ENCODE results near the gene CLEC3A. TPM values are rescaled to one million over a fixed set of nuclear protein-coding genes. Genes with fewer than 3 reads are reported as not detected.

The CLEC3A gene
- total and polyA plus RNA-seq, 2 donors (not counting 3 experiments of a cell fraction or from before 2014, with no cell fraction given): not detected

- no peaks in the 10 kb centered on the region for H3K4me1 ChIP-seq (ENCODE audit: control insufficient read depth, extremely low read depth, insufficient read depth, low read length)
- no peaks in the 10 kb centered on the region for H3K36me3 ChIP-seq (ENCODE audit: control insufficient read depth in 2 of 2, extremely low read depth in 1 of 2, insufficient read depth in 2 of 2, low read length in 2 of 2)
- DNase-seq (ENCODE audit: low read depth, low spot score) (no peak), FAIRE-seq (no peak)
- no peak overlapping the region for H3K9ac ChIP-seq (replicated peaks; ENCODE audit: extremely low read depth, insufficient read depth, low read length)
- H3K27ac ChIP-seq (ENCODE audit: insufficient read depth, low read depth, low read length): no peak overlapping the region
- H3K79me2 ChIP-seq (ENCODE audit: control insufficient read depth, insufficient read depth, low read length): no peaks in the 10 kb centered on the region
- H2AFZ ChIP-seq (ENCODE audit: low read depth, low read length): no peak overlapping the region
- BruUV-seq (replicated peaks): no TSS peak
- H3K4me3 ChIP-seq (replicated peaks in 1 of 3; ENCODE audit: insufficient read depth in 1 of 3, low read depth in 1 of 3, low read length in 3 of 3): no peak overlapping the region
- H3K4me2 ChIP-seq (ENCODE audit: insufficient read depth, low read length): no peak overlapping the region
- dilution Hi-C loops (cut with MboI; ENCODE audit: extremely low pct_ligation_motif_present, low sequenced_read_pairs) (no loop called here), intact Hi-C loops (cut with micrococcal nuclease) (no loop called here)
- ChIA-PET CTCF (no interaction called here), POLR2A (no interaction called here)
- H3K9me3 ChIP-seq (replicated peaks; ENCODE audit: control insufficient read depth, insufficient read depth, low read length): no peaks in the 10 kb centered on the region
- H3K27me3 ChIP-seq (ENCODE audit: control insufficient read depth in 2 of 2, insufficient read depth in 2 of 2, low read length in 2 of 2): no peaks in the 10 kb centered on the region
- no peaks in the 10 kb centered on the region for H3K9me1 ChIP-seq (replicated peaks; ENCODE audit: control insufficient read depth, extremely low read depth, insufficient read depth, low read length)
- TF ChIP-seq JUN (IDR thresholded peaks at IDR 0.05; ENCODE audit: borderline replicate concordance, insufficient read depth, insufficient read length, low read depth) (no peak), EZH2 (IDR thresholded peaks at IDR 0.05; ENCODE audit: borderline replicate concordance, low read depth, low read length, severe bottlenecking) (no peak), MYC (IDR thresholded peaks at IDR 0.05; ENCODE audit: low read depth, low read length) (no peak), POLR2AphosphoS5 (IDR thresholded peaks at IDR 0.05; ENCODE audit: insufficient read depth, low read depth, low read length) (no peak), POLR2A (IDR thresholded peaks at IDR 0.05; ENCODE audit: low read depth, low read length) (no peak), GATA2 (IDR thresholded peaks at IDR 0.05; ENCODE audit: insufficient read depth, insufficient read length, low read depth, low read length) (no peak)
- TF ChIP-seq, protein P1, sequence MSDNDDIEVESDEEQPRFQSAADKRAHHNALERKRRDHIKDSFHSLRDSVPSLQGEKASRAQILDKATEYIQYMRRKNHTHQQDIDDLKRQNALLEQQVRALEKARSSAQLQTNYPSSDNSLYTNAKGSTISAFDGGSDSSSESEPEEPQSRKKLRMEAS (IDR thresholded peaks at IDR 0.05; ENCODE audit: insufficient read depth, insufficient read length): no peak
- TF ChIP-seq, protein P2, sequence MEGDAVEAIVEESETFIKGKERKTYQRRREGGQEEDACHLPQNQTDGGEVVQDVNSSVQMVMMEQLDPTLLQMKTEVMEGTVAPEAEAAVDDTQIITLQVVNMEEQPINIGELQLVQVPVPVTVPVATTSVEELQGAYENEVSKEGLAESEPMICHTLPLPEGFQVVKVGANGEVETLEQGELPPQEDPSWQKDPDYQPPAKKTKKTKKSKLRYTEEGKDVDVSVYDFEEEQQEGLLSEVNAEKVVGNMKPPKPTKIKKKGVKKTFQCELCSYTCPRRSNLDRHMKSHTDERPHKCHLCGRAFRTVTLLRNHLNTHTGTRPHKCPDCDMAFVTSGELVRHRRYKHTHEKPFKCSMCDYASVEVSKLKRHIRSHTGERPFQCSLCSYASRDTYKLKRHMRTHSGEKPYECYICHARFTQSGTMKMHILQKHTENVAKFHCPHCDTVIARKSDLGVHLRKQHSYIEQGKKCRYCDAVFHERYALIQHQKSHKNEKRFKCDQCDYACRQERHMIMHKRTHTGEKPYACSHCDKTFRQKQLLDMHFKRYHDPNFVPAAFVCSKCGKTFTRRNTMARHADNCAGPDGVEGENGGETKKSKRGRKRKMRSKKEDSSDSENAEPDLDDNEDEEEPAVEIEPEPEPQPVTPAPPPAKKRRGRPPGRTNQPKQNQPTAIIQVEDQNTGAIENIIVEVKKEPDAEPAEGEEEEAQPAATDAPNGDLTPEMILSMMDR (IDR thresholded peaks at IDR 0.05; ENCODE audit: extremely low read depth in 1 of 2, insufficient read depth in 1 of 2, low read depth in 1 of 2, low read length in 2 of 2): no peak
- H4K20me1 ChIP-seq (replicated peaks; ENCODE audit: control insufficient read depth, extremely low read depth, insufficient read depth, low read length): no peaks in the 10 kb centered on the region
Measured at GRCh38 chr16:77985111-77985510, 37.2 kb upstream of the CLEC3A start.

Measured in endothelial cell of umbilical vein (primary cell).